DND-41 (cell line): ENCODE results near the gene PIP4P1.

Experiments
- EZH2 ChIP-seq: IDR thresholded peaks from 3 replicates; pipeline ENCODE4 v1.6.1; 2012; ENCODE audit warnings: borderline replicate concordance, low read depth, mild to moderate bottlenecking, moderate library complexity, low read length, inconsistent platforms; ENCODE audit not compliant: severe bottlenecking
- TF ChIP-seq, protein P1 (sequence below): IDR thresholded peaks from 2 replicates; pipeline ENCODE4 v1.5.1; 2012; ENCODE audit warnings: borderline replicate concordance, low read length, moderate library complexity, mild to moderate bottlenecking; ENCODE audit not compliant: poor library complexity, severe bottlenecking; ENCODE audit errors: extremely low read depth

DNA sequence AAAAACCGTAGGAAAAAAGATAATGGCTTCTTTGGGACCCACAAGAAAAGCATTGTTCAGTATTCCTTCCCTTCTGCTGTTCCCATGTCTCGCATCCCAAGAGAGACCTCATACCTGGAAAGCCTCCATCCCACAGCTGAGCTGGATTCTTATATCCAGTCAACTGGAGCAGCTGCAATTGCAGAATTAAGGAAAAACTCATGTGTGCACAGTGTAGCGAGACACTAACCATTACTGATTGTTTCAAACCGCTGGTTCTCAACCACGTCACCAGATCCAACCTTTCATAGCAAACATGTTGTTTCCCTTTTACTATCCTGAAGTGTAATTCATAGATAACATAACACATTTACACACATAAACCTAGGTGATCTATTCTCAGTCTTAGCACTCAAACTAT is 38.6 kb upstream of the PIP4P1 start:
- TF ChIP-seq, protein P1, sequence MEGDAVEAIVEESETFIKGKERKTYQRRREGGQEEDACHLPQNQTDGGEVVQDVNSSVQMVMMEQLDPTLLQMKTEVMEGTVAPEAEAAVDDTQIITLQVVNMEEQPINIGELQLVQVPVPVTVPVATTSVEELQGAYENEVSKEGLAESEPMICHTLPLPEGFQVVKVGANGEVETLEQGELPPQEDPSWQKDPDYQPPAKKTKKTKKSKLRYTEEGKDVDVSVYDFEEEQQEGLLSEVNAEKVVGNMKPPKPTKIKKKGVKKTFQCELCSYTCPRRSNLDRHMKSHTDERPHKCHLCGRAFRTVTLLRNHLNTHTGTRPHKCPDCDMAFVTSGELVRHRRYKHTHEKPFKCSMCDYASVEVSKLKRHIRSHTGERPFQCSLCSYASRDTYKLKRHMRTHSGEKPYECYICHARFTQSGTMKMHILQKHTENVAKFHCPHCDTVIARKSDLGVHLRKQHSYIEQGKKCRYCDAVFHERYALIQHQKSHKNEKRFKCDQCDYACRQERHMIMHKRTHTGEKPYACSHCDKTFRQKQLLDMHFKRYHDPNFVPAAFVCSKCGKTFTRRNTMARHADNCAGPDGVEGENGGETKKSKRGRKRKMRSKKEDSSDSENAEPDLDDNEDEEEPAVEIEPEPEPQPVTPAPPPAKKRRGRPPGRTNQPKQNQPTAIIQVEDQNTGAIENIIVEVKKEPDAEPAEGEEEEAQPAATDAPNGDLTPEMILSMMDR: no peak
- no peak for TF ChIP-seq EZH2
